Vagina (tissue), 2 donors: Measurements from ENCODE around the gene FGFR2.

Experiments
- POLR2A ChIP-seq, 2 donors: fragments of 450-650 bp; IDR thresholded peaks; one replicate each; pipeline ENCODE4 v1.6.1; 2017; ENCODE audit warnings: antibody characterized with exemption in 2 of 2, mild to moderate bottlenecking in 2 of 2, moderate library complexity in 2 of 2
- POLR2AphosphoS5 ChIP-seq, 2 donors: sonication (generic); formaldehyde crosslinking; IDR thresholded peaks; one replicate each; pipeline ENCODE4 v1.9.0; 2017; ENCODE audit warnings: antibody characterized with exemption in 2 of 2, mild to moderate bottlenecking in 2 of 2, low read depth in 1 of 2; ENCODE audit not compliant: insufficient read depth in 1 of 2
- TF ChIP-seq, protein P1 (sequence below), 3 experiments: fragments of 450-650 bp in 2 of 3; fragments of 200-600 bp in 1 of 3; sonication (generic) in 1 of 3; IDR thresholded peaks; one replicate each; pipeline ENCODE4 v1.5.1; 2017 to 2019; ENCODE audit warnings: antibody characterized with exemption in 3 of 3, mild to moderate bottlenecking in 2 of 3, moderate library complexity in 2 of 3

DNA sequence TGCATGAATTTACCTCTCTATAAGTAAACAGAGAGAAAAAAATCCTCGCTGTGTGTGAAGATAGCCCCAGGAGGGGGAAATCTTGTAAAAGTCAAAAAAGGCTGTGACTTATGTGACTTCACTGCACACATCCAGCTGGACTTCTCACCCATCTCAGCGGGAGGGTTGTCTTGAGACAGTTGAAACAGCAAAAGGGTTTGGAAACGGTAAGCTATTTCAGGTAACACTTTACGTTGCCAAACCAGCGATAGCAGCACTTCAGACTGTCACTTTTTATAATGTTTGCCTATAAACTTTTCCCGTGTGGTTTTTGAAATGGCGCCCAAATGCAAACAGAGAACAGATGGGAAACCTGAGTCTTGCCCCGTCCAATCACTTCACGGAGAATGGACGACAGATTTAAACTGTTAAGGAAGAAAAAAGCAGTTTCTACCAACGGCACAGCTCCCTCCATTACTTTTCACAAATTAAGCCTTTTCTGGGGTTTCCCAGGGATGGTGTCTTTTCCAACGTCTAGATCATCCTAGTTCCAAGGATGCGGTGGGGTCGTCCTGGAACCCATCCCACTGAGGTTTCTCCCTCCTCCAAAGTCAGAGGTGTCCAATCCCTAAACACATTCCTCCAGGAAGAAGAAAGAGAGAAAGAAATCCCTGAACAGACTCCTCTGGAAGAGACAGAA lies 25.2 kb downstream of the FGFR2 start:
- TF ChIP-seq, protein P1, sequence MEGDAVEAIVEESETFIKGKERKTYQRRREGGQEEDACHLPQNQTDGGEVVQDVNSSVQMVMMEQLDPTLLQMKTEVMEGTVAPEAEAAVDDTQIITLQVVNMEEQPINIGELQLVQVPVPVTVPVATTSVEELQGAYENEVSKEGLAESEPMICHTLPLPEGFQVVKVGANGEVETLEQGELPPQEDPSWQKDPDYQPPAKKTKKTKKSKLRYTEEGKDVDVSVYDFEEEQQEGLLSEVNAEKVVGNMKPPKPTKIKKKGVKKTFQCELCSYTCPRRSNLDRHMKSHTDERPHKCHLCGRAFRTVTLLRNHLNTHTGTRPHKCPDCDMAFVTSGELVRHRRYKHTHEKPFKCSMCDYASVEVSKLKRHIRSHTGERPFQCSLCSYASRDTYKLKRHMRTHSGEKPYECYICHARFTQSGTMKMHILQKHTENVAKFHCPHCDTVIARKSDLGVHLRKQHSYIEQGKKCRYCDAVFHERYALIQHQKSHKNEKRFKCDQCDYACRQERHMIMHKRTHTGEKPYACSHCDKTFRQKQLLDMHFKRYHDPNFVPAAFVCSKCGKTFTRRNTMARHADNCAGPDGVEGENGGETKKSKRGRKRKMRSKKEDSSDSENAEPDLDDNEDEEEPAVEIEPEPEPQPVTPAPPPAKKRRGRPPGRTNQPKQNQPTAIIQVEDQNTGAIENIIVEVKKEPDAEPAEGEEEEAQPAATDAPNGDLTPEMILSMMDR (IDR thresholded peaks at IDR 0.05), result no peak
- TF ChIP-seq POLR2AphosphoS5 (IDR thresholded peaks at IDR 0.05; ENCODE audit: insufficient read depth in 1 of 2, low read depth in 1 of 2) (no peak), POLR2A (IDR thresholded peaks at IDR 0.05) (no peak)
